Activated naive CD4-positive, alpha-beta T cell treated with anti-CD3 and anti-CD28 coated beads, Interleukin-2, amount 10 ng/mL, durations not matched to agents 5 hours and 36 hours (primary cell): ENCODE results near the gene QPCT. TPM values are rescaled to one million over a fixed set of nuclear protein-coding genes. Genes with fewer than 3 reads are reported as not detected.

Source experiments
- total RNA-seq, 2 experiments: library from RNA; stranded (reverse); gene quantifications; one replicate each; pipeline ENCODE4 v1.2.3, GENCODE V29; 2021

The QPCT gene
- under 1 TPM in 1 of 2 experiments, not detected in 1; 0.48 TPM for total RNA-seq

GRCh38 chr2:37344453-37345361 is at the start of gene QPCT:
Gene QPCT, plus strand, starts transcription at chr2:37344630. Its CDS starts 102 bp downstream, at chr2:37344732.

DNA sequence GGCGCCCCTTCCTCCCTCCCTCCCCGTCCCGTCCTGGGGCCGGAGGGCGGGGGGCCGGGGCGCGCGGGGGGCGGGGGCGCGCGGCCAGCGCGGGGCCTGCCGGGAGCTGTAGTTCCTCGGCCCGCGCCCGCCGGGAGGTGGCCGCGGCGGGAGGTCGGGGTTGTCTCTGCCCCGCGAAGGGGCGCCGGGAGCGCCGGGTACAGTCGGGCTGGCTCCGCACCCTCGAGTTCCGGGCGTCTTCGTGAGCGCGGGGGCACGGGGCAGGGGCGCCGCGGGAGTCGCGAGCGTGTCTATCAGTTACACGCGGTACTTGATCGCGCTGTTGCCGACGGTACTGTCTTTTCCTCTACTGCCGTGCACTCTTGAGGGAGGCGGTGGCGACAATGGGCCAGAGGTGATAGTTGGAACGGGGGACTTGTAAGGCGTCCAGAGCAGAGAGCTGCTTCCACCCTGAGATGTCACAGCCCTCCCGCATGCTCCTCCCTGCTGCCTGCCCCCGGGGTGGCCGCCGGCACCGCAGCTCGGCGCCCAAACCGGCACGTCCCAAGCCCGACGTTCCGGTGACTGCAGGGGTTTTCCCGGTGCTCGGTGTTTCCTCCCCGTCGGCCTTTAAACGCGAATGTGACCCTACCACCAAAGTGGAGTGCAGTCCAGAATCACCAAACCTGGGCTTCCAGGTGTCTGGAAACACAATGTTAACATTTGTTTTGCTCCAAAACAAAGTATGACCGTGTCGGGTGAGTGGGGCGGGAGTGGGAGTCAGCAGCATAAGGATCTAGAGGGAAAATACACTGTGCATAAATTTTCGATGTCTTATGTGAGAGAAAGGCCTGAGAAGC is 19.4 kb upstream of the QPCT start, which contains the start of gene PRKD3:
PRKD3 (minus strand) TSS at position 48 of the 839 bp plus-strand sequence. CDS start 8,309 bp downstream, outside the sequence.

Other genes starting within 250 kb of the QPCT start
- gene EIF2AK2, start 187.7 kb upstream of the QPCT start, total RNA-seq, result 10 to 100 TPM; 34.8 to 37.5 TPM
- gene SULT6B1, start 156.0 kb upstream of the QPCT start, total RNA-seq, result not detected
- gene CEBPZOS, start 148.1 kb upstream of the QPCT start, total RNA-seq, result 10 to 100 TPM; 32.7 to 34.0 TPM
- 10 to 100 TPM; 43.4 to 49.7 TPM for gene CEBPZ, start 113.0 kb upstream of the QPCT start, total RNA-seq
- gene NDUFAF7, start 113.0 kb upstream of the QPCT start, total RNA-seq, result 10 to 100 TPM; 19.1 to 21.2 TPM
- 10 to 100 TPM; 12.4 to 15.0 TPM for gene PRKD3, start 19.8 kb upstream of the QPCT start, total RNA-seq